ENCODE measurements around the gene SHISAL2A.

The SHISAL2A gene

GRCh38 chr1:52632732-52633290, at the start of gene SHISAL2A:
SHISAL2A (plus strand) TSS chr1:52633168; CDS start chr1:52633494, 326 bp downstream.
- peak; percentile 43 for DNase-seq

- no peak for DNase-seq
Observed at GRCh38 chr1:52585474-52585873, 47.5 kb upstream of the SHISAL2A start.

GRCh38 chr1:52588027-52588426, 44.9 kb upstream of the SHISAL2A start:
- DNase-seq, result no peak

- DNase-seq, result no peak
Observed at GRCh38 chr1:52588535-52588934, 44.4 kb upstream of the SHISAL2A start.

- DNase-seq, result no peak
Observed at GRCh38 chr1:52590266-52590665, 42.7 kb upstream of the SHISAL2A start.

GRCh38 chr1:52592637-52593323, 40.2 kb upstream of the SHISAL2A start:
- no peak for DNase-seq

GRCh38 chr1:52593495-52593894, 39.5 kb upstream of the SHISAL2A start:
- DNase-seq, result no peak

GRCh38 chr1:52595061-52595460, 37.9 kb upstream of the SHISAL2A start:
- DNase-seq, result no peak

- DNase-seq, result no peak
Observed at GRCh38 chr1:52597912-52598311, 35.1 kb upstream of the SHISAL2A start.

GRCh38 chr1:52598729-52599128, 34.2 kb upstream of the SHISAL2A start:
- no peak for DNase-seq

GRCh38 chr1:52599236-52599635, 33.7 kb upstream of the SHISAL2A start:
- no peak for DNase-seq

GRCh38 chr1:52600533-52601179, 32.3 kb upstream of the SHISAL2A start:
- no peak for DNase-seq

- no peak for DNase-seq
Observed at GRCh38 chr1:52601519-52601918, 31.4 kb upstream of the SHISAL2A start.

- DNase-seq, result peak; percentile 45 to 56
Observed at GRCh38 chr1:52601991-52602855, 30.7 kb upstream of the SHISAL2A start, which contains the start of gene GPX7. GPX7 (plus strand) TSS chr1:52602371; CDS start chr1:52602410, 39 bp downstream.

- peak; percentile 22 to 24 for DNase-seq
Observed at GRCh38 chr1:52602856-52603600, 29.9 kb upstream of the SHISAL2A start.

- DNase-seq, result no peak
Observed at GRCh38 chr1:52603630-52604029, 29.3 kb upstream of the SHISAL2A start.

- DNase-seq, result no peak
Observed at GRCh38 chr1:52604063-52604770, 28.8 kb upstream of the SHISAL2A start.

- no peak for DNase-seq
Observed at GRCh38 chr1:52613636-52614373, 19.2 kb upstream of the SHISAL2A start.

GRCh38 chr1:52614671-52615070, 18.3 kb upstream of the SHISAL2A start:
- DNase-seq, result no peak

- no peak for DNase-seq
Observed at GRCh38 chr1:52615489-52616042, 17.4 kb upstream of the SHISAL2A start.

GRCh38 chr1:52621950-52622349, 11.0 kb upstream of the SHISAL2A start:
- no peak for DNase-seq

All from stimulated activated CD4-positive, alpha-beta T cell treated with anti-CD3 and anti-CD28 coated beads, Interleukin-2, amount 100 ng/mL, for 48 hours (primary cell).